Pulmonary artery endothelial cell (primary cell): Measurements from ENCODE around the gene SVIL. TPM values are rescaled to one million over a fixed set of nuclear protein-coding genes. Genes with fewer than 3 reads are reported as not detected.
"Not testable (repeated sequence)": the region's sequence is repeated elsewhere in the genome, so short reads cannot be mapped to it uniquely, and the experiment has no call there.

Experiments used
- DNase-seq: peaks from one replicate; pipeline ENCODE4 v3.0.0-alpha.2; 2011; ENCODE audit warnings: low read depth, low spot score
- total RNA-seq: library from RNA; depleted of rRNA; stranded (reverse); fragments of >200 nt; gene quantifications from 2 replicates; pipeline ENCODE4 v1.2.3, GENCODE V29; 2014

The SVIL gene
- total RNA-seq, 1 donor from 2014 or later: 67.4 TPM

GRCh38 chr10:29578457-29578856, 56.3 kb downstream of the SVIL start:
- DNase-seq: no peak

GRCh38 chr10:29576681-29577080, 58.1 kb downstream of the SVIL start:
- no peak for DNase-seq

GRCh38 chr10:29575098-29575455, 59.7 kb downstream of the SVIL start:
- DNase-seq: no peak

- DNase-seq: not testable (repeated sequence)
Observed at GRCh38 chr10:29574212-29575097, 60.3 kb downstream of the SVIL start.

- not testable (repeated sequence) for DNase-seq
Observed at GRCh38 chr10:29570248-29570647, 64.5 kb downstream of the SVIL start.

GRCh38 chr10:29569795-29570194, 65.0 kb downstream of the SVIL start:
- DNase-seq: no peak

- DNase-seq: no peak
Observed at GRCh38 chr10:29567003-29567402, 67.8 kb downstream of the SVIL start.

GRCh38 chr10:29566209-29566608, 68.6 kb downstream of the SVIL start:
- DNase-seq: not testable (repeated sequence)

- DNase-seq: no peak
Observed at GRCh38 chr10:29563420-29564035, 71.2 kb downstream of the SVIL start.

GRCh38 chr10:29563006-29563405, 71.8 kb downstream of the SVIL start:
- not testable (repeated sequence) for DNase-seq

GRCh38 chr10:29559996-29560395, 74.8 kb downstream of the SVIL start:
- no peak for DNase-seq

GRCh38 chr10:29557665-29558064, 77.1 kb downstream of the SVIL start:
- DNase-seq: no peak

- DNase-seq: no peak
Observed at GRCh38 chr10:29555746-29556481, 78.9 kb downstream of the SVIL start.

GRCh38 chr10:29555091-29555745, 79.6 kb downstream of the SVIL start:
- DNase-seq: no peak

GRCh38 chr10:29554660-29555059, 80.1 kb downstream of the SVIL start:
- DNase-seq: no peak

GRCh38 chr10:29553544-29554250, 81.1 kb downstream of the SVIL start:
- DNase-seq: no peak

- not testable (repeated sequence) for DNase-seq
Observed at GRCh38 chr10:29553116-29553515, 81.7 kb downstream of the SVIL start.

- not testable (repeated sequence) for DNase-seq
Observed at GRCh38 chr10:29549493-29549892, 85.3 kb downstream of the SVIL start.

- no peak for DNase-seq
Observed at GRCh38 chr10:29546773-29547313, 87.9 kb downstream of the SVIL start.

- DNase-seq: no peak
Observed at GRCh38 chr10:29545122-29545521, 89.6 kb downstream of the SVIL start.

GRCh38 chr10:29543715-29544114, 91.1 kb downstream of the SVIL start:
- no peak for DNase-seq
